GM19099 (cell line): ENCODE measurements around the gene FAR2.

Experiments used
- POLR2A ChIP-seq: IDR thresholded peaks from 3 replicates; pipeline ENCODE4 v1.6.1; 2011; ENCODE audit warnings: low read depth; ENCODE audit not compliant: insufficient read length; ENCODE audit errors: extremely low read depth

FAR2 gene

GRCh38 chr12:29148911-29149690 is at the start of gene FAR2:
Gene FAR2, plus strand, starts transcription at chr12:29149278. Its CDS starts 121,172 bp downstream, at chr12:29270450.
- TF ChIP-seq POLR2A: peak; percentile 67

- no peak for TF ChIP-seq POLR2A
Observed at GRCh38 chr12:29102741-29103140, 46.3 kb upstream of the FAR2 start.

GRCh38 chr12:29103539-29103974 is 45.5 kb upstream of the FAR2 start:
- TF ChIP-seq POLR2A: no peak

GRCh38 chr12:29104516-29104915 is 44.6 kb upstream of the FAR2 start:
- no peak for TF ChIP-seq POLR2A

GRCh38 chr12:29110506-29111442 is 38.3 kb upstream of the FAR2 start:
- TF ChIP-seq POLR2A: no peak

GRCh38 chr12:29113101-29113500 is 36.0 kb upstream of the FAR2 start:
- no peak for TF ChIP-seq POLR2A

GRCh38 chr12:29116414-29116813 is 32.7 kb upstream of the FAR2 start:
- no peak for TF ChIP-seq POLR2A

- TF ChIP-seq POLR2A: no peak
Observed at GRCh38 chr12:29131539-29131938, 17.5 kb upstream of the FAR2 start.

GRCh38 chr12:29132316-29132715 is 16.8 kb upstream of the FAR2 start:
- no peak for TF ChIP-seq POLR2A

- TF ChIP-seq POLR2A: no peak
Observed at GRCh38 chr12:29133181-29133580, 15.9 kb upstream of the FAR2 start.

GRCh38 chr12:29133680-29134079 is 15.4 kb upstream of the FAR2 start:
- TF ChIP-seq POLR2A: no peak

GRCh38 chr12:29145372-29146170 is 3.5 kb upstream of the FAR2 start:
- TF ChIP-seq POLR2A: no peak

- no peak for TF ChIP-seq POLR2A
Observed at GRCh38 chr12:29146196-29146595, 2.9 kb upstream of the FAR2 start.

GRCh38 chr12:29147731-29148595 is 1.1 kb upstream of the FAR2 start:
- TF ChIP-seq POLR2A: no peak
